SH-SY5Y (cell line): ENCODE measurements around the gene INPP5A.

Experiments
- GATA2 ChIP-seq: IDR thresholded peaks from 2 replicates; pipeline ENCODE4 v1.6.1; 2011; ENCODE audit warnings: mild to moderate bottlenecking, low read depth, low read length
- GATA3 ChIP-seq: IDR thresholded peaks from 2 replicates; pipeline ENCODE4 v1.6.1; 2011; ENCODE audit warnings: low read depth, mild to moderate bottlenecking, low read length, moderate library complexity

DNA sequence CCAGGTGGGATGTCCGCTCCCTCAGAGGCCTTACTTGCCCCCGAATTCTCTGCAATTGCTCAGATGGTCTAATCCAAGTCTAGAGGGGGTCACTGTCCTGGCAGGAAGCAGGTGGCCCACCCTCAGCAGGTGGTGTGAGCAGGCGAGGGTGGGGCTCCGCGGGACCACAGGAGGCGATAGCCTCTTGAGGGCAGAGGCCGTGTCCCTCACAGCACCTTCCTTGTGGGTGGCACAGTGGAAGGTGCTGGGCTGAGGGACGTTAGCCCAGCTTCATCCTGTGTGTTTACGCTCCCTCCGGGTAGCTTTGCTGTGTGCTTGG lies 38.3 kb upstream of the INPP5A start:
- no peak for TF ChIP-seq GATA3
- no peak for TF ChIP-seq GATA2
